A549 (cell line): ENCODE measurements around the gene APOA1. TPM values are rescaled to one million over a fixed set of nuclear protein-coding genes. Genes with fewer than 3 reads are reported as not detected.

Experiments
- ATAC-seq, 2 experiments: fragments of 200-7000 bp in 1 of 2; fragments of >200 bp in 1 of 2; cut with Nextera tagmentation in 1 of 2; cut with Tn5 transposase in 1 of 2; 3 replicates each; pipeline versions ENCODE4 v1.8.0 to v1.9.1; 2018 to 2020; ENCODE audit warnings: mild to moderate bottlenecking in 1 of 2, moderate library complexity in 1 of 2
- CTCF ChIA-PET: fragments of 300-600 bp; sonication (Branson Sonifier 250); formaldehyde crosslinking; extraction: SDS; loops from one replicate; lab custom pipeline; 2021; ENCODE audit warnings: antibody characterized with exemption, inconsistent platforms; lab: Yijun Ruan, JAX
- POLR2A ChIA-PET: fragments of 350-600 bp; formaldehyde crosslinking; extraction: SDS; loops from one replicate; lab custom pipeline; 2021; ENCODE audit warnings: antibody characterized with exemption, inconsistent platforms; lab: Yijun Ruan, JAX
- DNase-seq, 2 experiments: peaks; one replicate each; pipeline versions ENCODE4 v3.0.0 to v3.0.0-alpha.2; 2011 to 2016; ENCODE audit warnings: low read depth in 1 of 2, low spot score in 1 of 2
- FAIRE-seq: peaks from 2 replicates; lab custom pipeline; 2011; peaks lifted over from hg19 to GRCh38; lab: Jason Lieb, UNC
- H3K27ac ChIP-seq, 2 experiments: fragments of >200 bp; sonication (Bioruptor Twin); formaldehyde crosslinking; 3 replicates each; pipeline ENCODE4 v1.5.1; 2016 to 2017
- H3K4me1 ChIP-seq: fragments of >200 bp; sonication (Bioruptor Twin); formaldehyde crosslinking; 3 replicates; pipeline ENCODE4 v1.6.1; 2016
- H3K4me2 ChIP-seq: fragments of >200 bp; sonication (Bioruptor Twin); formaldehyde crosslinking; 3 replicates; pipeline ENCODE4 v1.6.1; 2016
- H3K4me3 ChIP-seq: fragments of >200 bp; sonication (Bioruptor Twin); formaldehyde crosslinking; 3 replicates; pipeline ENCODE4 v1.5.1; 2016
- H3K9me3 ChIP-seq: fragments of >200 bp; sonication (Bioruptor Twin); formaldehyde crosslinking; 3 replicates; pipeline ENCODE4 v1.6.1; 2016
- BCL3 ChIP-seq: fragments of >200 bp; sonication (Bioruptor Twin); formaldehyde crosslinking; IDR thresholded peaks from 3 replicates; pipeline ENCODE4 v1.6.1; 2016
- BHLHE40 ChIP-seq: IDR thresholded peaks from 2 replicates; pipeline ENCODE4 v1.6.1; 2012; ENCODE audit warnings: low read depth, low read length, inconsistent platforms
- CBX2 ChIP-seq: fragments of 200-600 bp; sonication (generic); IDR thresholded peaks from 2 replicates; pipeline ENCODE4 v1.6.1; 2016; ENCODE audit warnings: low read depth, mild to moderate bottlenecking, borderline replicate concordance
- CEBPB ChIP-seq, 2 experiments: fragments of >200 bp in 1 of 2; sonication (Bioruptor Twin) in 1 of 2; formaldehyde crosslinking in 1 of 2; IDR thresholded peaks; 2 replicates each; pipeline ENCODE4 v1.6.1; 2012 to 2016
- E2F6 ChIP-seq: IDR thresholded peaks from 2 replicates; pipeline ENCODE4 v1.6.1; 2012; ENCODE audit warnings: low read depth, borderline replicate concordance
- EHF ChIP-seq: fragments of 250-450 bp; sonication (Bioruptor Pico); IDR thresholded peaks from 2 replicates; pipeline ENCODE4 v1.5.0; 2020; ENCODE audit warnings: mild to moderate bottlenecking
- FOSB ChIP-seq: fragments of 250-450 bp; sonication (Bioruptor Pico); IDR thresholded peaks from 2 replicates; pipeline ENCODE4 v1.5.0; 2020; ENCODE audit warnings: mild to moderate bottlenecking, moderate library complexity
- HOXA7 ChIP-seq: fragments of 250-450 bp; sonication (Bioruptor Pico); IDR thresholded peaks from 2 replicates; pipeline ENCODE4 v1.5.0; 2020; ENCODE audit warnings: mild to moderate bottlenecking, moderate library complexity
- HOXB5 ChIP-seq: fragments of 250-450 bp; sonication (Bioruptor Pico); IDR thresholded peaks from 2 replicates; pipeline ENCODE4 v1.5.0; 2020; ENCODE audit warnings: mild to moderate bottlenecking, moderate library complexity
- KDM1A ChIP-seq: fragments of 200-600 bp; sonication (generic); IDR thresholded peaks from 2 replicates; pipeline ENCODE4 v1.6.1; 2016; ENCODE audit warnings: low read depth, mild to moderate bottlenecking
- MAFK ChIP-seq: fragments of 450-650 bp; IDR thresholded peaks from 2 replicates; pipeline ENCODE4 v1.6.1; 2014; ENCODE audit not compliant: partially characterized antibody
- MYC ChIP-seq: IDR thresholded peaks from 2 replicates; pipeline ENCODE4 v1.6.1; 2012; ENCODE audit warnings: mild to moderate bottlenecking, inconsistent platforms, low read length, improper control_type of control experiment, borderline replicate concordance
- NFE2L2 ChIP-seq: fragments of 150-350 bp; conservative IDR thresholded peaks from 2 replicates; pipeline ENCODE4 v1.6.1; 2014; ENCODE audit warnings: low read length
- NPAS2 ChIP-seq: fragments of 250-450 bp; sonication (Bioruptor Pico); IDR thresholded peaks from 2 replicates; pipeline ENCODE4 v1.8.0; 2022; ENCODE audit warnings: mild to moderate bottlenecking, moderate library complexity, borderline replicate concordance
- PHF8 ChIP-seq: fragments of 200-600 bp; sonication (generic); IDR thresholded peaks from 2 replicates; pipeline ENCODE4 v1.6.1; 2016; ENCODE audit warnings: low read depth, mild to moderate bottlenecking, antibody characterized with exemption, moderate library complexity, borderline replicate concordance
- RAD21 ChIP-seq, 2 experiments: fragments of >200 bp in 1 of 2; sonication (Bioruptor Twin) in 1 of 2; formaldehyde crosslinking in 1 of 2; IDR thresholded peaks in 1 of 2; conservative IDR thresholded peaks in 1 of 2; 2 replicates in 1 of 2; 3 replicates in 1 of 2; pipeline ENCODE4 v1.6.1; 2012 to 2018; ENCODE audit warnings: inconsistent platforms in 1 of 2
- RNF2 ChIP-seq: fragments of 200-600 bp; sonication (generic); IDR thresholded peaks from 2 replicates; pipeline ENCODE4 v1.6.1; 2016; ENCODE audit warnings: low read depth, mild to moderate bottlenecking, antibody characterized with exemption, moderate library complexity, borderline replicate concordance
- SMC3 ChIP-seq: fragments of >200 bp; sonication (Bioruptor Twin); formaldehyde crosslinking; IDR thresholded peaks from 3 replicates; pipeline ENCODE4 v1.6.1; 2018; ENCODE audit warnings: inconsistent platforms
- SREBF2 ChIP-seq: fragments of 450-650 bp; IDR thresholded peaks from 2 replicates; pipeline ENCODE4 v1.6.1; 2014; ENCODE audit warnings: mild to moderate bottlenecking, moderate library complexity
- TFCP2L1 ChIP-seq: fragments of 250-450 bp; sonication (Bioruptor Pico); IDR thresholded peaks from 2 replicates; pipeline ENCODE4 v1.5.0; 2021; ENCODE audit warnings: mild to moderate bottlenecking
- TP53 ChIP-seq: fragments of 250-450 bp; sonication (Bioruptor Pico); IDR thresholded peaks from 2 replicates; pipeline ENCODE4 v1.5.0; 2021; ENCODE audit warnings: mild to moderate bottlenecking, moderate library complexity
- ZSCAN20 ChIP-seq: fragments of 250-450 bp; sonication (Bioruptor Pico); IDR thresholded peaks from 2 replicates; pipeline ENCODE4 v1.8.0; 2022; ENCODE audit warnings: mild to moderate bottlenecking, moderate library complexity
- WGBS: methylation state at CpG from one replicate; pipeline ENCODE4 v1.1.6; 2017; ENCODE audit errors: missing lambda C conversion rate; 5-methylcytosine and 5-hydroxymethylcytosine counted together
- polyA plus RNA-seq, 4 experiments: library from polyadenylated mRNA; depleted of rRNA in 3 of 4; stranded (reverse); fragments of >200 nt; fragmentation: RNase III in 1 of 4; extraction: RNeasy Plus Mini Kit Qiagen cat#74134 plus additional on column Dnase treatment in 1 of 4; gene quantifications; 2 replicates in 3 of 4; 3 replicates in 1 of 4; pipeline ENCODE4 v1.2.3, GENCODE V29; 2011 to 2017
- TF ChIP-seq, protein P1 (sequence below): fragments of 200-600 bp; sonication (generic); IDR thresholded peaks from 2 replicates; pipeline ENCODE4 v1.6.1; 2016; ENCODE audit warnings: antibody characterized with exemption, mild to moderate bottlenecking, moderate library complexity

Gene APOA1
- polyA plus RNA-seq, 2 of the 4 experiments (the other 2 are of a cell fraction): 0.23 TPM; not detected in 1

GRCh38 chr11:116833816-116834534, 3.4 kb downstream of the APOA1 start:
- H3K27ac ChIP-seq: no peak overlapping the region
- POLR2A ChIA-PET: no interaction called here
- TF ChIP-seq RAD21 (conservative IDR thresholded peaks at IDR 0.05 in 1 of 2, IDR thresholded peaks at IDR 0.05 in 1 of 2) (no peak), TP53 (CRISPR knock-in tag) (no peak)
- TF ChIP-seq, protein P1, sequence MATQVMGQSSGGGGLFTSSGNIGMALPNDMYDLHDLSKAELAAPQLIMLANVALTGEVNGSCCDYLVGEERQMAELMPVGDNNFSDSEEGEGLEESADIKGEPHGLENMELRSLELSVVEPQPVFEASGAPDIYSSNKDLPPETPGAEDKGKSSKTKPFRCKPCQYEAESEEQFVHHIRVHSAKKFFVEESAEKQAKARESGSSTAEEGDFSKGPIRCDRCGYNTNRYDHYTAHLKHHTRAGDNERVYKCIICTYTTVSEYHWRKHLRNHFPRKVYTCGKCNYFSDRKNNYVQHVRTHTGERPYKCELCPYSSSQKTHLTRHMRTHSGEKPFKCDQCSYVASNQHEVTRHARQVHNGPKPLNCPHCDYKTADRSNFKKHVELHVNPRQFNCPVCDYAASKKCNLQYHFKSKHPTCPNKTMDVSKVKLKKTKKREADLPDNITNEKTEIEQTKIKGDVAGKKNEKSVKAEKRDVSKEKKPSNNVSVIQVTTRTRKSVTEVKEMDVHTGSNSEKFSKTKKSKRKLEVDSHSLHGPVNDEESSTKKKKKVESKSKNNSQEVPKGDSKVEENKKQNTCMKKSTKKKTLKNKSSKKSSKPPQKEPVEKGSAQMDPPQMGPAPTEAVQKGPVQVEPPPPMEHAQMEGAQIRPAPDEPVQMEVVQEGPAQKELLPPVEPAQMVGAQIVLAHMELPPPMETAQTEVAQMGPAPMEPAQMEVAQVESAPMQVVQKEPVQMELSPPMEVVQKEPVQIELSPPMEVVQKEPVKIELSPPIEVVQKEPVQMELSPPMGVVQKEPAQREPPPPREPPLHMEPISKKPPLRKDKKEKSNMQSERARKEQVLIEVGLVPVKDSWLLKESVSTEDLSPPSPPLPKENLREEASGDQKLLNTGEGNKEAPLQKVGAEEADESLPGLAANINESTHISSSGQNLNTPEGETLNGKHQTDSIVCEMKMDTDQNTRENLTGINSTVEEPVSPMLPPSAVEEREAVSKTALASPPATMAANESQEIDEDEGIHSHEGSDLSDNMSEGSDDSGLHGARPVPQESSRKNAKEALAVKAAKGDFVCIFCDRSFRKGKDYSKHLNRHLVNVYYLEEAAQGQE: no peak
- TF ChIP-seq, all 56 proteins: peak for 0
- Histone ChIP-seq H3K4me2 (no peak overlapping the region), H3K4me3 (no peak overlapping the region), H3K9me3 (no peaks in the 10 kb centered on the region), H3K4me1 (0 out of 3 replicates have a peak, but pooled peaks cover 4% of the 10 kb centered on the region)
- FAIRE-seq (no peak), DNase-seq (no peak), ATAC-seq (no peak)
- WGBS: 87% methylated on average over 8 of the region's 14 CpGs
- CTCF ChIA-PET: interaction anchor here (0.6 to 1.1 kb wide), 4 partner anchors 42 to 768 kb away, joined by 3 to 6 read pairs (median 3); partner anchors contain the start of gene APOA5

GRCh38 chr11:116833491-116833815, 4.0 kb downstream of the APOA1 start:
- H3K4me2 ChIP-seq: no peak overlapping the region
- FAIRE-seq (no peak), ATAC-seq (no peak), DNase-seq (no peak)
- ChIA-PET CTCF (interaction anchor here (0.8 to 1.1 kb wide), 4 partner anchors 40 to 90 kb away, joined by 3 to 7 read pairs (median 3); partner anchors contain the start of gene APOA5), POLR2A (no interaction called here)
- H3K27ac ChIP-seq: no peak overlapping the region
- H3K4me1 ChIP-seq: 0 out of 3 replicates have a peak, but pooled peaks cover 4% of the 10 kb centered on the region
- H3K4me3 ChIP-seq: no peak overlapping the region
- TF ChIP-seq HOXB5: no peak
- WGBS: 79% methylated on average over 10 of the region's 10 CpGs
- H3K9me3 ChIP-seq: no peaks in the 10 kb centered on the region

- TF ChIP-seq PHF8 (no peak), SREBF2 (no peak), MYC (no peak), CBX2 (no peak), BCL3 (no peak), KDM1A (no peak), TFCP2L1 (CRISPR knock-in tag) (no peak), NPAS2 (CRISPR knock-in tag) (no peak), NFE2L2 (no peak), SMC3 (no peak), BHLHE40 (no peak), HOXA7 (CRISPR knock-in tag) (no peak), MAFK (no peak), CEBPB (IDR thresholded peaks at IDR 0.05) (no peak), EHF (no peak), RNF2 (no peak), E2F6 (no peak), ZSCAN20 (CRISPR knock-in tag) (no peak), FOSB (no peak)
- TF ChIP-seq, all 56 proteins: peak for 0
- POLR2A ChIA-PET: no interaction called here
- WGBS: 70% methylated on average over 10 of the region's 13 CpGs
- FAIRE-seq: no peak
- Histone ChIP-seq H3K4me3 (no peak overlapping the region), H3K27ac (no peak overlapping the region), H3K4me2 (no peak overlapping the region), H3K9me3 (no peaks in the 10 kb centered on the region), H3K4me1 (0 out of 3 replicates have a peak, but pooled peaks cover 4% of the 10 kb centered on the region)
- CTCF ChIA-PET: interaction anchor here (0.8 to 1.1 kb wide), 2 partner anchors 39 to 42 kb away, joined by 3 to 7 read pairs; partner anchors contain the start of gene APOA5
- ATAC-seq: no peak
- no peak for DNase-seq
These were observed 4.8 kb downstream of the APOA1 start for GRCh38 chr11:116832350-116833290.
